Gastroesophageal sphincter (tissue), 3 donors: ENCODE results near the gene PCGF2.

ENCODE experiments used
- EP300 ChIP-seq: sonication (generic); formaldehyde crosslinking; IDR thresholded peaks from one replicate; pipeline ENCODE4 v1.6.1; 2017; ENCODE audit warnings: antibody characterized with exemption, mild to moderate bottlenecking
- POLR2AphosphoS5 ChIP-seq: sonication (generic); formaldehyde crosslinking; IDR thresholded peaks from one replicate; pipeline ENCODE4 v1.6.1; 2017; ENCODE audit warnings: antibody characterized with exemption
- TF ChIP-seq, protein P1 (sequence below), 4 experiments: fragments of 200-600 bp in 2 of 4; fragments of 450-650 bp in 2 of 4; sonication (generic) in 1 of 4; IDR thresholded peaks; one replicate each; pipeline ENCODE4 v1.5.1; 2017 to 2019; ENCODE audit warnings: antibody characterized with exemption in 4 of 4, mild to moderate bottlenecking in 2 of 4, moderate library complexity in 2 of 4

DNA sequence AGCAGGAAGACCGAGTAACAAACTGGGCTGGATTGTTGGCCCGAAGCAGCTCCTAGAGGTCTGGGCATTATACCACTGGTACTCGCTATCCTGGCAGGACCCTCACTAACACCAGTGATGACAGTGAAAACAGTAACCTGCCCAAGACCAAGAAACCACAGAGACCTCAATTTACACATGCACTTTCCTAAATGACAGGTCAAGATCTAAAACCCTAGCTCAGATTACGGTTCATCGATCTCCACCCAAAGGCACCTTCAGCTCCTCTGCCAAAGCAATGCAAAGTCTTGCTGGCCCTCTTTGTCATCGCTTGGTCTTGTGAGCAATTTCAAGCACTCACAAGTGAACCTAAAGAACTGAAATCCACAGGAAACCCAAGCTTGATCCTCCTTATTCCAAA lies 49.7 kb upstream of the PCGF2 start:
- TF ChIP-seq, protein P1, sequence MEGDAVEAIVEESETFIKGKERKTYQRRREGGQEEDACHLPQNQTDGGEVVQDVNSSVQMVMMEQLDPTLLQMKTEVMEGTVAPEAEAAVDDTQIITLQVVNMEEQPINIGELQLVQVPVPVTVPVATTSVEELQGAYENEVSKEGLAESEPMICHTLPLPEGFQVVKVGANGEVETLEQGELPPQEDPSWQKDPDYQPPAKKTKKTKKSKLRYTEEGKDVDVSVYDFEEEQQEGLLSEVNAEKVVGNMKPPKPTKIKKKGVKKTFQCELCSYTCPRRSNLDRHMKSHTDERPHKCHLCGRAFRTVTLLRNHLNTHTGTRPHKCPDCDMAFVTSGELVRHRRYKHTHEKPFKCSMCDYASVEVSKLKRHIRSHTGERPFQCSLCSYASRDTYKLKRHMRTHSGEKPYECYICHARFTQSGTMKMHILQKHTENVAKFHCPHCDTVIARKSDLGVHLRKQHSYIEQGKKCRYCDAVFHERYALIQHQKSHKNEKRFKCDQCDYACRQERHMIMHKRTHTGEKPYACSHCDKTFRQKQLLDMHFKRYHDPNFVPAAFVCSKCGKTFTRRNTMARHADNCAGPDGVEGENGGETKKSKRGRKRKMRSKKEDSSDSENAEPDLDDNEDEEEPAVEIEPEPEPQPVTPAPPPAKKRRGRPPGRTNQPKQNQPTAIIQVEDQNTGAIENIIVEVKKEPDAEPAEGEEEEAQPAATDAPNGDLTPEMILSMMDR (IDR thresholded peaks at IDR 0.05): no peak
- TF ChIP-seq POLR2AphosphoS5: no peak
- no peak for TF ChIP-seq EP300
